ENCODE results near the gene DNMT3A.

The DNMT3A gene

DNA sequence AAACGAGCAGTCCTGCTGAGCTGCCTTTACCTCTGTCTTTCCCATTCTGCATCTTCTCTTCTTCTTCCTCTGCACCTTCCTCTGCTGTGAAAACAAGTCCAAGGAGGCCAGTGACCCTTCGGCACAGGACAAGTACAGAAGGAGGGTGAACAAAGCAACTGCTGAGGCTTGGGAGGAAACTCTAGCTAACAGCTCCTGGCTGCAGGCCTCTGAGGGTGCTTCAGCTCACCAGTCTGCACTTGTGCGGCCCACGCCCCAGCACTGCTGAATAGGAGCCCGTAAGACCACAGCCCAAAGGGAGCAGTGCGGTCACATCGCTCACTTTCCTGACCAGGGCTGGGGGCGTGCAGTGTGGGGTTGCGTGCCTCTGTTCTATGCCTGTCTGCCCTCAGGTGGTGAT lies 42.1 kb upstream of the DNMT3A start:
- Histone ChIP-seq H3K4me2 (ENCODE audit: insufficient read depth, low read length) (no peak overlapping the region), H3K79me2 (ENCODE audit: insufficient read depth, low read length) (no peaks in the 10 kb centered on the region), H3K9me3 (ENCODE audit: insufficient read depth, low read length, severe bottlenecking) (no peaks in the 10 kb centered on the region), H4K20me1 (ENCODE audit: insufficient read depth, low read length) (0 out of 2 replicates have a peak, but pooled peaks cover 2% of the 10 kb centered on the region), H3K4me1 (ENCODE audit: insufficient read depth, low read length) (no peaks in the 10 kb centered on the region), H3K27ac (ENCODE audit: low read length) (no peak overlapping the region), H2AFZ (ENCODE audit: low read depth, low read length) (no peak overlapping the region), H3K4me3 (ENCODE audit: low read depth in 1 of 2, low read length in 2 of 2) (no peak overlapping the region), H3K9ac (ENCODE audit: low read depth, low read length) (no peak overlapping the region), H3K36me3 (ENCODE audit: insufficient read depth, low read length) (no peaks in the 10 kb centered on the region), H3K27me3 (ENCODE audit: insufficient read depth, low read length, poor library complexity) (no peaks in the 10 kb centered on the region)
- ATAC-seq (ENCODE audit: insufficient read depth, low read depth) (no peak), DNase-seq (no peak)
- TF ChIP-seq EZH2 (IDR thresholded peaks at IDR 0.05; ENCODE audit: borderline replicate concordance, low read depth, low read length, severe bottlenecking) = no peak

DNA sequence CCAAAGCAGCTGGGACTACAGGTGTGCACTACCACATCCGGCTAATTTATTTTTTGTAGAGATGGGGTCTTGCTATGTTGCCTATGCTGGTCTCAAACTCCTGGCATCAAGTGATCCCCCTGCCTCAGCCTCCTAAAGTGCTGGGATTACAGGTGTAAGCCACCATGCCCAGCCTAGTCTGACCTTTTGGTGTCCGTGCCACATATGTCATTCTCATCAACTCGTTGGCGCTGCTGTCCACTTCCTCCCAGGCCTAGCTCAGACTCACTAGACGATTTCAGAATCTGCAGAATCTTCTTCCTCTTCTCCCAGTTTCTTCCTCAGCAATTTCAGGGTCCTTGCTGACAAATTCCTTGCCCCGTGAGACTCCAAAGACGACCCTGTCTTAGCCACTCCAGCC lies 39.8 kb upstream of the DNMT3A start:
- no peak for ATAC-seq (ENCODE audit: insufficient read depth, low read depth)
- no peaks in the 10 kb centered on the region for H3K79me2 ChIP-seq (ENCODE audit: insufficient read depth, low read length)
- no peak overlapping the region for H3K9ac ChIP-seq (ENCODE audit: low read depth, low read length)
- peaks cover 7% of the 10 kb centered on the region; the same call in 1 of the 2 replicates for H4K20me1 ChIP-seq (ENCODE audit: insufficient read depth, low read length)
- H3K36me3 ChIP-seq (ENCODE audit: insufficient read depth, low read length) = no peaks in the 10 kb centered on the region
- H3K27me3 ChIP-seq (ENCODE audit: insufficient read depth, low read length, poor library complexity) = no peaks in the 10 kb centered on the region
- H3K9me3 ChIP-seq (ENCODE audit: insufficient read depth, low read length, severe bottlenecking) = no peaks in the 10 kb centered on the region
- no peak overlapping the region for H3K27ac ChIP-seq (ENCODE audit: low read length)
- no peak overlapping the region for H3K4me2 ChIP-seq (ENCODE audit: insufficient read depth, low read length)
- H2AFZ ChIP-seq (ENCODE audit: low read depth, low read length) = no peak overlapping the region
- peaks cover 14% of the 10 kb centered on the region for H3K4me1 ChIP-seq (ENCODE audit: insufficient read depth, low read length)
- no peak for DNase-seq
- no peak overlapping the region for H3K4me3 ChIP-seq (ENCODE audit: low read depth in 1 of 2, low read length in 2 of 2)
- no peak for TF ChIP-seq EZH2 (IDR thresholded peaks at IDR 0.05; ENCODE audit: borderline replicate concordance, low read depth, low read length, severe bottlenecking)
- TF ChIP-seq, protein P1, sequence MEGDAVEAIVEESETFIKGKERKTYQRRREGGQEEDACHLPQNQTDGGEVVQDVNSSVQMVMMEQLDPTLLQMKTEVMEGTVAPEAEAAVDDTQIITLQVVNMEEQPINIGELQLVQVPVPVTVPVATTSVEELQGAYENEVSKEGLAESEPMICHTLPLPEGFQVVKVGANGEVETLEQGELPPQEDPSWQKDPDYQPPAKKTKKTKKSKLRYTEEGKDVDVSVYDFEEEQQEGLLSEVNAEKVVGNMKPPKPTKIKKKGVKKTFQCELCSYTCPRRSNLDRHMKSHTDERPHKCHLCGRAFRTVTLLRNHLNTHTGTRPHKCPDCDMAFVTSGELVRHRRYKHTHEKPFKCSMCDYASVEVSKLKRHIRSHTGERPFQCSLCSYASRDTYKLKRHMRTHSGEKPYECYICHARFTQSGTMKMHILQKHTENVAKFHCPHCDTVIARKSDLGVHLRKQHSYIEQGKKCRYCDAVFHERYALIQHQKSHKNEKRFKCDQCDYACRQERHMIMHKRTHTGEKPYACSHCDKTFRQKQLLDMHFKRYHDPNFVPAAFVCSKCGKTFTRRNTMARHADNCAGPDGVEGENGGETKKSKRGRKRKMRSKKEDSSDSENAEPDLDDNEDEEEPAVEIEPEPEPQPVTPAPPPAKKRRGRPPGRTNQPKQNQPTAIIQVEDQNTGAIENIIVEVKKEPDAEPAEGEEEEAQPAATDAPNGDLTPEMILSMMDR (IDR thresholded peaks at IDR 0.05; ENCODE audit: borderline replicate concordance, extremely low read depth, low read length, poor library complexity, severe bottlenecking) = no peak

DNA sequence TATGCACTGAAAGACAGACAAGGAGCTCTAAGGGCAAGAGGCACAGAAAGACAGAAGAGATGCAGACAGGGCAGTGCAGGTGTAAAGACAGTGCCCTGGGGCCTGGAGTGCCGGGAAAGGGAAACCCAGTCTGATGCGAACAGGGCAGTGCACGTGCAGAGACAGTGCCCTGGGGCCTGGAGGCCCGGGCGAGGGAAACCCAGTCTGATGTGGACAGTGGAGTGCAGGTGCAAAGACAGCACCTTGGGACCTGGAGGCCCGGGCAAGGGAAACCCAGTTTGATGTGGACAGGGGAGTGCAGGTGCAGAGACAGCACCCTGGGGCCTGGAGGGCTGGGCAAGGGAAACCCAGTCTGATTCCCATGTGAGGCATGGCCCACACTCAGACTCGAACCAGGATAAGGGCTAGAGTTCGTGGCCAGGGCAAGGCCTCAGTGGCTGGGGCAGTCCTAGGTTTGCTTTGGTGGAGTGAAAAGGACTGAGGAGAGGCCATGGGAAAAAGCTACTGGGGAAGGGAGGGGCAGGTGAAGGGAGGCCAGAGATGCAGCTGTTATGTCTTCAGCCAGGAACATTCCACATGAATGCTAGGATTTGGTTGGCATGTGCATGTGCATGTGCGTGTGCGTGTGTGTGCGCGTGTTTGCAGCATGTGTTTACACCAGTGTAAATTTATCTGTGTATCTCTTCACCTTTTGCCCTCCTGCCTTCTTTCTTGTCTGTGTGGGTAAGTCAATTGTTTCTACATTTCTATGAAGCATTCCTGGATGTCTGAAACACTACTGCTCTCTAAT lies 39.1 kb upstream of the DNMT3A start:
- H2AFZ ChIP-seq (ENCODE audit: low read depth, low read length) = no peak overlapping the region
- H4K20me1 ChIP-seq (ENCODE audit: insufficient read depth, low read length) = peaks cover 7% of the 10 kb centered on the region; the same call in 1 of the 2 replicates
- H3K27ac ChIP-seq (ENCODE audit: low read length) = no peak overlapping the region
- H3K9me3 ChIP-seq (ENCODE audit: insufficient read depth, low read length, severe bottlenecking) = no peaks in the 10 kb centered on the region
- H3K4me2 ChIP-seq (ENCODE audit: insufficient read depth, low read length) = no peak overlapping the region
- H3K36me3 ChIP-seq (ENCODE audit: insufficient read depth, low read length) = no peaks in the 10 kb centered on the region
- H3K4me3 ChIP-seq (ENCODE audit: low read depth in 1 of 2, low read length in 2 of 2) = no peak overlapping the region
- no peak overlapping the region for H3K9ac ChIP-seq (ENCODE audit: low read depth, low read length)
- TF ChIP-seq, protein P1 (IDR thresholded peaks at IDR 0.05; ENCODE audit: borderline replicate concordance, extremely low read depth, low read length, poor library complexity, severe bottlenecking) = no peak
- no peak for TF ChIP-seq EZH2 (IDR thresholded peaks at IDR 0.05; ENCODE audit: borderline replicate concordance, low read depth, low read length, severe bottlenecking)
- H3K4me1 ChIP-seq (ENCODE audit: insufficient read depth, low read length) = peaks cover 20% of the 10 kb centered on the region
- no peaks in the 10 kb centered on the region for H3K27me3 ChIP-seq (ENCODE audit: insufficient read depth, low read length, poor library complexity)
- H3K79me2 ChIP-seq (ENCODE audit: insufficient read depth, low read length) = no peaks in the 10 kb centered on the region
- DNase-seq (no peak), ATAC-seq (ENCODE audit: insufficient read depth, low read depth) (no peak)

DNA sequence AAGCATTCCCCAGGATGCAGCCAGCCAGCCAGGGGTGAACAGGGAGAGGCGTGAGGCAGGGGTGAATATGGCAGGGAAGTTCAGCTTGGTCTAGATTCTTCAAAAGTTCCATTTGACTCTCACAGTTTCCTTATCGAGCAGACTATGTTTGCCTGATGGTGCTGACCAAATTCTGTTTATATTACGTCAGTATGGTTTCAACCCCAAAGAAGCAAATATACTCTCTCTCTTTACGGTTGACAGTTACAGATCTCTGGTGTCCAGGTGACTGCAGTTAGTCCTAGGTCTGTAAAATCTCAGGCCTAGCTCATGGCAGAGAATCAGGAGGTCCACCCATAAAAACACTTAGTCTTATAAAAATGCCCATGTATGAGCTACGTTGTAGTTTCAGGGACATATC lies 38.3 kb upstream of the DNMT3A start:
- peaks cover 20% of the 10 kb centered on the region for H3K4me1 ChIP-seq (ENCODE audit: insufficient read depth, low read length)
- DNase-seq (no peak), ATAC-seq (ENCODE audit: insufficient read depth, low read depth) (no peak)
- H2AFZ ChIP-seq (ENCODE audit: low read depth, low read length) = no peak overlapping the region
- H3K27me3 ChIP-seq (ENCODE audit: insufficient read depth, low read length, poor library complexity) = no peaks in the 10 kb centered on the region
- H3K9ac ChIP-seq (ENCODE audit: low read depth, low read length) = no peak overlapping the region
- H3K36me3 ChIP-seq (ENCODE audit: insufficient read depth, low read length) = no peaks in the 10 kb centered on the region
- H4K20me1 ChIP-seq (ENCODE audit: insufficient read depth, low read length) = peaks cover 7% of the 10 kb centered on the region; the same call in 1 of the 2 replicates
- H3K4me2 ChIP-seq (ENCODE audit: insufficient read depth, low read length) = no peak overlapping the region
- no peaks in the 10 kb centered on the region for H3K79me2 ChIP-seq (ENCODE audit: insufficient read depth, low read length)
- no peak overlapping the region for H3K27ac ChIP-seq (ENCODE audit: low read length)
- TF ChIP-seq EZH2 (IDR thresholded peaks at IDR 0.05; ENCODE audit: borderline replicate concordance, low read depth, low read length, severe bottlenecking) = no peak
- TF ChIP-seq, protein P1 (IDR thresholded peaks at IDR 0.05; ENCODE audit: borderline replicate concordance, extremely low read depth, low read length, poor library complexity, severe bottlenecking) = no peak
- no peaks in the 10 kb centered on the region for H3K9me3 ChIP-seq (ENCODE audit: insufficient read depth, low read length, severe bottlenecking)
- no peak overlapping the region for H3K4me3 ChIP-seq (ENCODE audit: low read depth in 1 of 2, low read length in 2 of 2)

Measured in DND-41 (cell line).